ENCODE measurements around the gene KRTAP20-3. TPM values are rescaled to one million over a fixed set of nuclear protein-coding genes. Genes with fewer than 3 reads are reported as not detected.

The KRTAP20-3 gene
- total RNA-seq, 1 donor from 2014 or later: not detected

DNA sequence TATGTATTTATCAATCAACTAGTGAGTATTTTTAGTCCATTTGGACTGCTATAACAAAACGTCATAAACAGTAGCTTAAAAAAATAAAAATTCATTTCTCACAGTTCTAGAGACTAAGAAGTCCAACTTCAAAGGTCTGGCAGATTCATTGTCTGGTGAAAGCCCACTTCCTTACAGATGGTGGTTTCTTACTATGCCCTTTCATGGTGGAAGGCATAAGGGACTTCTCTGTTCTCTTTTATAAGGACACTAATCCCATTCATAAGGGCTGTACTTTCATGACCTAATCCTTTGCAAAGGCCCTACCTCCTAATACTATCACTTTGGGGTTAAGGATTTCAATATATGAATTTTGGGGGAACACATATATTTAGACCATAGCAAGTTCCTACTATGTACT is 37.9 kb downstream of the KRTAP20-3 start:
- no peak for DNase-seq (ENCODE audit: low read depth in 2 of 2)

- no peak for DNase-seq (ENCODE audit: low read depth in 2 of 2)
These were observed 41.8 kb downstream of the KRTAP20-3 start for GRCh38 chr21:30684506-30684905.

- DNase-seq (ENCODE audit: low read depth in 2 of 2): no peak
These were observed 47.2 kb downstream of the KRTAP20-3 start for GRCh38 chr21:30689822-30690221.

Other genes starting within 250 kb of the KRTAP20-3 start
- not detected in 2 replicates for gene KRTAP13-1, start 246.8 kb upstream of the KRTAP20-3 start, total RNA-seq
- not detected in 2 replicates for gene KRTAP13-3, start 216.9 kb upstream of the KRTAP20-3 start, total RNA-seq
- not detected in 2 replicates for gene KRTAP13-4, start 212.6 kb upstream of the KRTAP20-3 start, total RNA-seq
- not detected in 2 replicates for gene KRTAP15-1, start 202.6 kb upstream of the KRTAP20-3 start, total RNA-seq
- gene KRTAP19-1, start 162.5 kb upstream of the KRTAP20-3 start, total RNA-seq: not detected in 2 replicates
- not detected in 2 replicates for gene KRTAP19-2, start 155.4 kb upstream of the KRTAP20-3 start, total RNA-seq
- not detected in 2 replicates for gene KRTAP19-3, start 150.9 kb upstream of the KRTAP20-3 start, total RNA-seq
- not detected in 2 replicates for gene KRTAP19-4, start 145.7 kb upstream of the KRTAP20-3 start, total RNA-seq
- gene KRTAP19-5, start 140.7 kb upstream of the KRTAP20-3 start, total RNA-seq: not detected in 2 replicates
- gene KRTAP19-6, start 101.0 kb upstream of the KRTAP20-3 start, total RNA-seq: not detected in 2 replicates
- not detected in 2 replicates for gene KRTAP19-7, start 81.5 kb upstream of the KRTAP20-3 start, total RNA-seq
- gene KRTAP22-2, start 52.5 kb upstream of the KRTAP20-3 start, total RNA-seq: not detected in 2 replicates
- gene KRTAP6-3, start 50.4 kb upstream of the KRTAP20-3 start, total RNA-seq: not detected in 2 replicates
- gene KRTAP6-2, start 44.0 kb upstream of the KRTAP20-3 start, total RNA-seq: not detected in 2 replicates
- not detected in 2 replicates for gene KRTAP22-1, start 41.8 kb upstream of the KRTAP20-3 start, total RNA-seq
- gene KRTAP6-1, start 28.9 kb upstream of the KRTAP20-3 start, total RNA-seq: not detected in 2 replicates
- gene KRTAP20-1, start 26.4 kb upstream of the KRTAP20-3 start, total RNA-seq: not detected in 2 replicates
- not detected in 2 replicates for gene KRTAP20-4, start 22.2 kb upstream of the KRTAP20-3 start, total RNA-seq
- gene KRTAP20-2, start 7.7 kb upstream of the KRTAP20-3 start, total RNA-seq: not detected in 2 replicates
- gene KRTAP21-3, start 75.9 kb downstream of the KRTAP20-3 start, total RNA-seq: not detected in 2 replicates
- gene KRTAP21-2, start 104.4 kb downstream of the KRTAP20-3 start, total RNA-seq: not detected in 2 replicates
- not detected in 2 replicates for gene KRTAP21-1, start 112.6 kb downstream of the KRTAP20-3 start, total RNA-seq
- not detected in 2 replicates for gene KRTAP8-1, start 170.4 kb downstream of the KRTAP20-3 start, total RNA-seq
- gene KRTAP7-1, start 186.9 kb downstream of the KRTAP20-3 start, total RNA-seq: not detected in 2 replicates
- gene KRTAP11-1, start 238.7 kb downstream of the KRTAP20-3 start, total RNA-seq: not detected in 2 replicates

All from lung microvascular endothelial cell (primary cell).